Hematopoietic multipotent progenitor cell (in vitro differentiated cells): ENCODE results near the gene PDK3. TPM values are rescaled to one million over a fixed set of nuclear protein-coding genes. Genes with fewer than 3 reads are reported as not detected.

Experiments used
- DNase-seq, 3 donors: peaks; one replicate each; pipeline ENCODE4 v3.0.0-alpha.2; 2011 to 2015; ENCODE audit warnings: low read depth in 2 of 3, low spot score in 2 of 3
- total RNA-seq: library from RNA; depleted of rRNA; stranded (reverse); fragments of >200 nt; gene quantifications from one replicate; pipeline ENCODE4 v1.2.3, GENCODE V29; 2012

Gene PDK3
- total RNA-seq, 1 donor: 12.7 TPM

GRCh38 chrX:24480400-24480865 lies 15.3 kb downstream of the PDK3 start:
- DNase-seq: peak in 1 of 3 donors; percentile 26

- no peak for DNase-seq
Measured at GRCh38 chrX:24482823-24483415, 17.8 kb downstream of the PDK3 start.

- DNase-seq: no peak
Measured at GRCh38 chrX:24483596-24483995, 18.5 kb downstream of the PDK3 start.

- no peak for DNase-seq
Measured at GRCh38 chrX:24485323-24485722, 20.2 kb downstream of the PDK3 start.

GRCh38 chrX:24485976-24486680 lies 21.0 kb downstream of the PDK3 start:
- DNase-seq: no peak

GRCh38 chrX:24487571-24487970 lies 22.5 kb downstream of the PDK3 start:
- DNase-seq: no peak

GRCh38 chrX:24491741-24492140 lies 26.7 kb downstream of the PDK3 start:
- DNase-seq: no peak

GRCh38 chrX:24493740-24494581 lies 28.9 kb downstream of the PDK3 start:
- DNase-seq: no peak

GRCh38 chrX:24494647-24495075 lies 29.6 kb downstream of the PDK3 start:
- DNase-seq: peak in 2 of 3 donors; percentile 23 to 39

- no peak for DNase-seq
Measured at GRCh38 chrX:24495700-24496099, 30.6 kb downstream of the PDK3 start.

- DNase-seq: peak in 2 of 3 donors; percentile 28 to 51
Measured at GRCh38 chrX:24498181-24498580, 33.1 kb downstream of the PDK3 start.

- peak in 2 of 3 donors; percentile 16 to 46 for DNase-seq
Measured at GRCh38 chrX:24498975-24499374, 33.9 kb downstream of the PDK3 start.

GRCh38 chrX:24506082-24506481 lies 41.0 kb downstream of the PDK3 start:
- no peak for DNase-seq

- no peak for DNase-seq
Measured at GRCh38 chrX:24508375-24508774, 43.3 kb downstream of the PDK3 start.

- no peak for DNase-seq
Measured at GRCh38 chrX:24513416-24513815, 48.3 kb downstream of the PDK3 start.

- DNase-seq: no peak
Measured at GRCh38 chrX:24515447-24515846, 50.4 kb downstream of the PDK3 start.

- DNase-seq: no peak
Measured at GRCh38 chrX:24520472-24520871, 55.4 kb downstream of the PDK3 start.

GRCh38 chrX:24525455-24525854 lies 60.4 kb downstream of the PDK3 start:
- no peak for DNase-seq

- DNase-seq: no peak
Measured at GRCh38 chrX:24526616-24527015, 61.5 kb downstream of the PDK3 start.

- DNase-seq: no peak
Measured at GRCh38 chrX:24528605-24529004, 63.5 kb downstream of the PDK3 start.

- DNase-seq: no peak
Measured at GRCh38 chrX:24536551-24536950, 71.5 kb downstream of the PDK3 start.
